Nephron progenitor cell (in vitro differentiated cells): ENCODE results near the gene AGXT2.

Experiments used
- DNase-seq: peaks from one replicate; pipeline ENCODE4 v3.0.0; 2021
- H3K27ac Mint-ChIP-seq: 2 replicates; pipeline ENCODE4 v1.8.0; 2021; ENCODE audit warnings: mild to moderate bottlenecking, moderate library complexity, mixed read lengths
- H3K27me3 Mint-ChIP-seq: 2 replicates; pipeline ENCODE4 v1.8.0; 2021; ENCODE audit warnings: mild to moderate bottlenecking, low read depth, mixed read lengths; ENCODE audit not compliant: poor library complexity
- H3K36me3 Mint-ChIP-seq: 2 replicates; pipeline ENCODE4 v1.8.0; 2021; ENCODE audit warnings: low read depth, mixed read lengths
- H3K4me1 Mint-ChIP-seq: 2 replicates; pipeline ENCODE4 v1.8.0; 2021; ENCODE audit warnings: mixed read lengths
- H3K4me3 Mint-ChIP-seq: 2 replicates; pipeline ENCODE4 v1.8.0; 2021; ENCODE audit warnings: mild to moderate bottlenecking, moderate library complexity, mixed read lengths
- H3K9me3 Mint-ChIP-seq: 2 replicates; pipeline ENCODE4 v1.8.0; 2021; ENCODE audit warnings: mild to moderate bottlenecking, moderate library complexity, mixed read lengths
- TF ChIP-seq, protein P1 (sequence below): fragments of 200-600 bp; sonication (generic); IDR thresholded peaks from 2 replicates; pipeline ENCODE4 v1.5.0; 2021; ENCODE audit warnings: antibody characterized with exemption

The AGXT2 gene

DNA sequence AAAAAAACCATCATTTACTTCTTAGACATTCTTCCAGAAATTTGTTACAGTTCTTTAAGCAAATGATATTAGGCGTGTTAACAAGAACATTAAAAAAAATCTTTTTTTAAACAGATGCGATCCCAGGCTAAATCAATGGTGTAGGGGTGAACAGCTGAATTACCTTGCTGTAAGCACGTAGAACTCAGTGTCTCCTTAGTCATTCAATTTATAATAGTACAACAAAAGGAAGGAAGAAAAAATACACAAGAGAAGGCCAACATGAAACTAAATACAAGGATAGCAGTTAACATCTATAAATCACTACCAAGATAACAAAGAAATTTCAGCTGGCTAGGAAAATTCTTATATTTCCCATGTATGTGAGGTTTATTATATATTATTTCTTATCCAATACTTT, 35.4 kb downstream of the AGXT2 start:
- no peak overlapping the region for H3K4me3 Mint-ChIP-seq
- H3K4me1 Mint-ChIP-seq = peaks cover 15% of the 10 kb centered on the region
- DNase-seq = no peak
- peaks cover 7% of the 10 kb centered on the region for H3K27me3 Mint-ChIP-seq
- peaks cover 7% of the 10 kb centered on the region for H3K9me3 Mint-ChIP-seq
- TF ChIP-seq, protein P1, sequence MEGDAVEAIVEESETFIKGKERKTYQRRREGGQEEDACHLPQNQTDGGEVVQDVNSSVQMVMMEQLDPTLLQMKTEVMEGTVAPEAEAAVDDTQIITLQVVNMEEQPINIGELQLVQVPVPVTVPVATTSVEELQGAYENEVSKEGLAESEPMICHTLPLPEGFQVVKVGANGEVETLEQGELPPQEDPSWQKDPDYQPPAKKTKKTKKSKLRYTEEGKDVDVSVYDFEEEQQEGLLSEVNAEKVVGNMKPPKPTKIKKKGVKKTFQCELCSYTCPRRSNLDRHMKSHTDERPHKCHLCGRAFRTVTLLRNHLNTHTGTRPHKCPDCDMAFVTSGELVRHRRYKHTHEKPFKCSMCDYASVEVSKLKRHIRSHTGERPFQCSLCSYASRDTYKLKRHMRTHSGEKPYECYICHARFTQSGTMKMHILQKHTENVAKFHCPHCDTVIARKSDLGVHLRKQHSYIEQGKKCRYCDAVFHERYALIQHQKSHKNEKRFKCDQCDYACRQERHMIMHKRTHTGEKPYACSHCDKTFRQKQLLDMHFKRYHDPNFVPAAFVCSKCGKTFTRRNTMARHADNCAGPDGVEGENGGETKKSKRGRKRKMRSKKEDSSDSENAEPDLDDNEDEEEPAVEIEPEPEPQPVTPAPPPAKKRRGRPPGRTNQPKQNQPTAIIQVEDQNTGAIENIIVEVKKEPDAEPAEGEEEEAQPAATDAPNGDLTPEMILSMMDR = no peak
- H3K36me3 Mint-ChIP-seq = no peaks in the 10 kb centered on the region
- H3K27ac Mint-ChIP-seq = no peak overlapping the region

DNA sequence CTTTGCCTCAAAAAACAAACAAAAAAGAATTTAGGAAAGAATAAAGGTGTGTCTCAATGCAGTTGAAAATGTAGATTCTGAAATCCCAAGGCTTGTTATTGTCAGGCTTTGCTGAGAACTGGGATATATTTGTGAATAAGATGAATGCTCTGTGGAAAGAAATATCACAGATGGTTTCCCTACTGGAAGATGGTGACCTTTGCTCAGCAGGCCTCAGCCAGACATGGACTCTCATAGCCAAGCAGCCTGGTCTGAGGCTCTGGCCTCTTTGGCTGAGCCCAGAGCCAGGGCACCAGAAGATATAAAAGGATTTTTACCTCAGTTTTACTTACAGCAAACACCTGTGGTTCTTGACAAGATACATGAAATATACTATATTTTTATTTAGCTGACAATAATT, 37.1 kb downstream of the AGXT2 start:
- H3K36me3 Mint-ChIP-seq = no peaks in the 10 kb centered on the region
- H3K27me3 Mint-ChIP-seq = peaks cover 7% of the 10 kb centered on the region
- H3K27ac Mint-ChIP-seq = no peak overlapping the region
- no peaks in the 10 kb centered on the region for H3K9me3 Mint-ChIP-seq
- TF ChIP-seq, protein P1 = no peak
- peaks cover under 1% of the 10 kb centered on the region for H3K4me1 Mint-ChIP-seq
- no peak overlapping the region for H3K4me3 Mint-ChIP-seq
- DNase-seq = no peak

DNA sequence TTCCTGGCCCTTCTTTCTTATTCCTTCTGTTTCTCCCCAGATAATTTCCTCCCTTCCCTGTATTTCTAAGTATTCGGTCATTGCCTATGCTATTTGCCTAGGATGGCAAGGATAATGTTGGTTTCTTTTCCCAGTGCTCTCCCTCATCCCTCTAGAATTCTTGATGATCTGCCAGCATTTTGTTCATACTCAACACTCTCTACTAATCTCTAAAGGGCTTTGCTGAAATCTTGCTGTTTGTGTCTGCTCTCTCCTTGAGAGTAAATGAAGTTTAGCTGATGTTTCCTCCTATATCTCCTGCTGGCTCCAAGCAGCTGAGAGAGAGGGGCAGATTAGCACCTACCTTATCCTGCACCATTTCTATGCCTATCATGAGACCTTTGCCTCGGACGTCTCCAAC, 38.1 kb downstream of the AGXT2 start:
- DNase-seq = no peak
- Mint-ChIP-seq H3K36me3 (no peaks in the 10 kb centered on the region), H3K4me1 (no peaks in the 10 kb centered on the region), H3K27me3 (peaks cover 10% of the 10 kb centered on the region), H3K27ac (no peak overlapping the region), H3K9me3 (no peaks in the 10 kb centered on the region), H3K4me3 (no peak overlapping the region)
- TF ChIP-seq, protein P1 = no peak

DNA sequence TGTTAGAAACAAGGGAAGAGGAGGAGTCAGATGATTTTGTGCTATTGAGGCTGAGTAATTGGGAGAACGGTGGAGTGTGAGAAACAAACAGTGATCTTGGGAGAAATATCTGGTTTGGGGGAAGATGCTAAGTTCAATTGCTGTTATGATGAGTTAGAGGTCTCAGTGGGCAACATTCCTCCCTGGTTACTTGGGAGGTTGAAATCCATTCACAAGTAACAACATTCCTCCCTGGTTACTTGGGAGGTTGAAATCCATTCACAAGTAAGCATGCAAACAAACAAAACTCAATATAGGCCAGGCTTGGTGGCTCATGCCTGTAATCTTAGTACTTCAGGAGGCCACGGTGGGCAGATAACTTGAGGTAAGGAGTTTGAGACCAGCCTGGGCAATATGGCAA, 38.7 kb downstream of the AGXT2 start:
- Mint-ChIP-seq H3K4me1 (no peaks in the 10 kb centered on the region), H3K27ac (no peak overlapping the region), H3K27me3 (peaks cover 15% of the 10 kb centered on the region), H3K4me3 (no peak overlapping the region), H3K36me3 (no peaks in the 10 kb centered on the region), H3K9me3 (no peaks in the 10 kb centered on the region)
- TF ChIP-seq, protein P1 = no peak
- no peak for DNase-seq

DNA sequence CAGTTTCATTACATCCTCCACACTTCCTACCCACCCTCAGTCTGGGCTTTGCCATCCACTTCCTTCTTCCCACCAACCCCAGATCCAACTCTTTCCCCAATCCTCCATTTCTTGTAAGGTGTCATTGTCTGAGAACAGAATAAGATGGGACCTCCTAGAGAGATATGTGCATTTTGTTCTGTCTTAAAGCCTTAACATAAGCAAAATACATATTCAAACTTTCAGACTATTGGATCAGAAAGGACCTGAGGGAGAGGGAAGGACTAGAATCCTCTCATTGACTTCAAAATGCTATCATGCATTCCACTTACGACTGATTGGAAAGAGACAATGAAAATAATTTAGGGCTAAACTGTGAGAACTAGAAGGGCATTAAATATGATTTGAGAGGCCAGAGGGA, 43.0 kb downstream of the AGXT2 start:
- H3K4me1 Mint-ChIP-seq = peaks cover 4% of the 10 kb centered on the region
- TF ChIP-seq, protein P1 = no peak
- no peaks in the 10 kb centered on the region for H3K9me3 Mint-ChIP-seq
- H3K4me3 Mint-ChIP-seq = no peak overlapping the region
- H3K36me3 Mint-ChIP-seq = no peaks in the 10 kb centered on the region
- no peak for DNase-seq
- no peak overlapping the region for H3K27ac Mint-ChIP-seq
- peaks cover 27% of the 10 kb centered on the region for H3K27me3 Mint-ChIP-seq

DNA sequence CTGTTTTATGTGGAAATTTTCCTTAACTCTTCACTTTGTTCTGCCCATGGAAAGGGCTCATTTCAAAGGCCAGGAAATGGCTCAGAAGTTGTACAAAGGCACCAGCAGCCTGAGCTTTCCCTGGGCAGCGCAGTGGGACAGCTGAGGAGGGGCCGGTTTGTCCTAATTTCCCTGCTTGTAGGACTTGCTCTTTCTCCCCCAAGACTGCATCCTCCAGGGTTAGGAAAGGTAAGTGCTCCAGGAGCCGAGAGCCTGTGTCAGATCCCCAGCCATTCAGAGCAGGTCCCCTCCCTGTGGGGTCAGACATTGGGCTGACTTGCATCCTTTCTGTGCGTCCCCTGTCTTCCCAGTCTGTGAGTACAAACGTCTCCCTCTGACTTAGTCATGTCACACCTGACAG, 43.5 kb downstream of the AGXT2 start:
- H3K9me3 Mint-ChIP-seq = no peaks in the 10 kb centered on the region
- H3K27me3 Mint-ChIP-seq = peaks cover 24% of the 10 kb centered on the region
- no peak overlapping the region for H3K4me3 Mint-ChIP-seq
- H3K4me1 Mint-ChIP-seq = peaks cover 5% of the 10 kb centered on the region
- no peaks in the 10 kb centered on the region for H3K36me3 Mint-ChIP-seq
- TF ChIP-seq, protein P1 = no peak
- no peak overlapping the region for H3K27ac Mint-ChIP-seq
- DNase-seq = no peak
